HG03460 (cell line): ENCODE results near the gene DNHD1.
"Not testable (repeated sequence)": the region's sequence is repeated elsewhere in the genome, so short reads cannot be mapped to it uniquely, and the experiment has no call there.

Experiments used
- ATAC-seq: cut with Tn5 transposase; IDR thresholded peaks from one replicate; pipeline ENCODE4 v1.9.1; 2021; ENCODE audit not compliant: unreplicated experiment

Gene DNHD1

GRCh38 chr11:6481012-6481923 lies 15.8 kb upstream of the DNHD1 start, which contains the start of the genes ARFIP2 and TIMM10B:
Gene ARFIP2 (minus strand): TSS chr11:6481331. CDS start chr11:6480421, 910 bp downstream.
Gene TIMM10B (plus strand): TSS chr11:6481501. CDS start chr11:6481517, 16 bp downstream.
- ATAC-seq = peak; percentile 99

GRCh38 chr11:6481924-6482275 lies 15.2 kb upstream of the DNHD1 start:
- ATAC-seq = peak; percentile 7

GRCh38 chr11:6482441-6482840 lies 14.6 kb upstream of the DNHD1 start:
- no peak for ATAC-seq

- no peak for ATAC-seq
Observed at GRCh38 chr11:6483015-6483414, 14.1 kb upstream of the DNHD1 start.

- no peak for ATAC-seq
Observed at GRCh38 chr11:6485661-6486060, 11.4 kb upstream of the DNHD1 start.

- ATAC-seq = no peak
Observed at GRCh38 chr11:6486256-6486655, 10.8 kb upstream of the DNHD1 start.

GRCh38 chr11:6486938-6487337 lies 10.1 kb upstream of the DNHD1 start:
- ATAC-seq = no peak

- no peak for ATAC-seq
Observed at GRCh38 chr11:6488342-6488741, 8.7 kb upstream of the DNHD1 start.

- ATAC-seq = no peak
Observed at GRCh38 chr11:6488821-6489220, 8.3 kb upstream of the DNHD1 start.

GRCh38 chr11:6489306-6489705 lies 7.8 kb upstream of the DNHD1 start:
- no peak for ATAC-seq

GRCh38 chr11:6498121-6498520 lies 1.0 kb downstream of the DNHD1 start:
- no peak for ATAC-seq

GRCh38 chr11:6498544-6498943 lies 1.5 kb downstream of the DNHD1 start:
- ATAC-seq = no peak

GRCh38 chr11:6502382-6502781 lies 5.3 kb downstream of the DNHD1 start:
- no peak for ATAC-seq

GRCh38 chr11:6504166-6504565 lies 7.1 kb downstream of the DNHD1 start:
- no peak for ATAC-seq

GRCh38 chr11:6505577-6506240 lies 8.6 kb downstream of the DNHD1 start:
- ATAC-seq = no peak

GRCh38 chr11:6516865-6517264 lies 19.8 kb downstream of the DNHD1 start:
- no peak for ATAC-seq

GRCh38 chr11:6520265-6520664 lies 23.2 kb downstream of the DNHD1 start:
- ATAC-seq = no peak

GRCh38 chr11:6521946-6522345 lies 24.9 kb downstream of the DNHD1 start:
- ATAC-seq = not testable (repeated sequence)

- no peak for ATAC-seq
Observed at GRCh38 chr11:6523253-6523652, 26.2 kb downstream of the DNHD1 start.

GRCh38 chr11:6526411-6527135 lies 29.5 kb downstream of the DNHD1 start:
- ATAC-seq = no peak

- no peak for ATAC-seq
Observed at GRCh38 chr11:6529266-6529665, 32.2 kb downstream of the DNHD1 start.

GRCh38 chr11:6530848-6531247 lies 33.8 kb downstream of the DNHD1 start:
- no peak for ATAC-seq
